Skeletal muscle satellite cell (primary cell): ENCODE measurements around the gene PYHIN1.
A peak's percentile ranks its signal among the peaks of the same experiment; 100 is the strongest.

Experiments used
- H3K27me3 ChIP-seq: 2 replicates; pipeline ENCODE4 v1.7.0; 2013; ENCODE audit warnings: low read length; ENCODE audit not compliant: control insufficient read depth, insufficient read depth
- H3K36me3 ChIP-seq: 2 replicates; pipeline ENCODE4 v1.7.0; 2013; ENCODE audit warnings: mild to moderate bottlenecking, control low read depth, low read length; ENCODE audit not compliant: insufficient read depth
- H3K4me1 ChIP-seq: 2 replicates; pipeline ENCODE4 v1.7.0; 2013; ENCODE audit warnings: low read length; ENCODE audit not compliant: control insufficient read depth, insufficient read depth
- H3K4me2 ChIP-seq: 2 replicates; pipeline ENCODE4 v1.7.0; 2013; ENCODE audit warnings: mild to moderate bottlenecking, low read length
- H3K4me3 ChIP-seq: 2 replicates; pipeline ENCODE4 v1.7.0; 2013; ENCODE audit warnings: low read length
- H3K9ac ChIP-seq: 2 replicates; pipeline ENCODE4 v1.7.0; 2013; ENCODE audit warnings: mild to moderate bottlenecking, low read depth, low read length, moderate library complexity
- H3K9me3 ChIP-seq: replicated peaks from 2 replicates; pipeline ENCODE4 v1.7.0; 2013; ENCODE audit warnings: mild to moderate bottlenecking, control low read depth, low read length

PYHIN1 gene

GRCh38 chr1:158979229-158979628, 47.9 kb downstream of the PYHIN1 start:
- Histone ChIP-seq H3K9ac (no peak overlapping the region), H3K4me2 (no peak overlapping the region), H3K4me1 (no peaks in the 10 kb centered on the region), H3K36me3 (no peaks in the 10 kb centered on the region), H3K9me3 (no peaks in the 10 kb centered on the region), H3K4me3 (no peak overlapping the region), H3K27me3 (peaks cover 14% of the 10 kb centered on the region)

- H3K36me3 ChIP-seq, result no peaks in the 10 kb centered on the region
- no peak overlapping the region for H3K4me2 ChIP-seq
- H3K4me1 ChIP-seq, result no peaks in the 10 kb centered on the region
- peaks cover 7% of the 10 kb centered on the region for H3K27me3 ChIP-seq
- no peak overlapping the region for H3K4me3 ChIP-seq
- no peak overlapping the region for H3K9ac ChIP-seq
- H3K9me3 ChIP-seq, result no peaks in the 10 kb centered on the region
Measured at GRCh38 chr1:158983235-158983634, 51.9 kb downstream of the PYHIN1 start.

GRCh38 chr1:158984386-158984785, 53.0 kb downstream of the PYHIN1 start:
- Histone ChIP-seq H3K9ac (no peak overlapping the region), H3K9me3 (no peaks in the 10 kb centered on the region), H3K4me1 (no peaks in the 10 kb centered on the region), H3K27me3 (no peaks in the 10 kb centered on the region), H3K36me3 (no peaks in the 10 kb centered on the region), H3K4me3 (no peak overlapping the region), H3K4me2 (no peak overlapping the region)

- no peaks in the 10 kb centered on the region for H3K36me3 ChIP-seq
- no peak overlapping the region for H3K4me3 ChIP-seq
- no peak overlapping the region for H3K4me2 ChIP-seq
- peaks cover 3% of the 10 kb centered on the region for H3K27me3 ChIP-seq
- no peak overlapping the region for H3K9ac ChIP-seq
- no peaks in the 10 kb centered on the region for H3K4me1 ChIP-seq
- no peaks in the 10 kb centered on the region for H3K9me3 ChIP-seq
Measured at GRCh38 chr1:158989424-158989823, 58.1 kb downstream of the PYHIN1 start.

GRCh38 chr1:158992787-158993312, 61.5 kb downstream of the PYHIN1 start:
- H3K27me3 ChIP-seq, result peaks cover 3% of the 10 kb centered on the region
- H3K4me1 ChIP-seq, result no peaks in the 10 kb centered on the region
- H3K9me3 ChIP-seq, result no peaks in the 10 kb centered on the region
- no peak overlapping the region for H3K9ac ChIP-seq
- no peaks in the 10 kb centered on the region for H3K36me3 ChIP-seq
- H3K4me3 ChIP-seq, result no peak overlapping the region
- H3K4me2 ChIP-seq, result no peak overlapping the region

- Histone ChIP-seq H3K4me3 (no peak overlapping the region), H3K27me3 (no peaks in the 10 kb centered on the region), H3K36me3 (no peaks in the 10 kb centered on the region), H3K4me2 (no peak overlapping the region), H3K9me3 (no peaks in the 10 kb centered on the region), H3K4me1 (peaks cover 20% of the 10 kb centered on the region), H3K9ac (no peak overlapping the region)
Measured at GRCh38 chr1:158996998-158997397, 65.6 kb downstream of the PYHIN1 start.

- Histone ChIP-seq H3K4me2 (peak overlapping the region; percentile 89), H3K9me3 (no peaks in the 10 kb centered on the region), H3K27me3 (no peaks in the 10 kb centered on the region), H3K36me3 (no peaks in the 10 kb centered on the region), H3K9ac (no peak overlapping the region), H3K4me3 (peak overlapping the region; percentile 70), H3K4me1 (peaks cover 20% of the 10 kb centered on the region)
Measured at GRCh38 chr1:158998037-158998780, 66.9 kb downstream of the PYHIN1 start.

- Histone ChIP-seq H3K9ac (peak overlapping the region; percentile 68), H3K4me1 (peaks cover 20% of the 10 kb centered on the region), H3K4me3 (peak overlapping the region; percentile 70), H3K36me3 (no peaks in the 10 kb centered on the region), H3K27me3 (no peaks in the 10 kb centered on the region), H3K4me2 (peak overlapping the region; percentile 89), H3K9me3 (no peaks in the 10 kb centered on the region)
Measured at GRCh38 chr1:158998781-158999161, 67.4 kb downstream of the PYHIN1 start.

GRCh38 chr1:158999316-159000069, 68.1 kb downstream of the PYHIN1 start:
- Histone ChIP-seq H3K27me3 (no peaks in the 10 kb centered on the region), H3K4me1 (peaks cover 20% of the 10 kb centered on the region), H3K4me3 (peak overlapping the region; percentile 70), H3K9ac (peak overlapping the region; percentile 68), H3K36me3 (no peaks in the 10 kb centered on the region), H3K4me2 (peak overlapping the region; percentile 89), H3K9me3 (no peaks in the 10 kb centered on the region)

- Histone ChIP-seq H3K36me3 (no peaks in the 10 kb centered on the region), H3K4me3 (peak overlapping the region; percentile 70), H3K9ac (peak overlapping the region; percentile 68), H3K4me1 (peaks cover 21% of the 10 kb centered on the region), H3K4me2 (peak overlapping the region; percentile 89), H3K9me3 (no peaks in the 10 kb centered on the region), H3K27me3 (no peaks in the 10 kb centered on the region)
Measured at GRCh38 chr1:159000070-159000409, 68.7 kb downstream of the PYHIN1 start.

- Histone ChIP-seq H3K36me3 (no peaks in the 10 kb centered on the region), H3K4me2 (peak overlapping the region; percentile 89), H3K4me3 (peak overlapping the region; percentile 70), H3K4me1 (peaks cover 27% of the 10 kb centered on the region), H3K27me3 (no peaks in the 10 kb centered on the region), H3K9me3 (no peaks in the 10 kb centered on the region), H3K9ac (peak overlapping the region; percentile 68)
Measured at GRCh38 chr1:159000625-159001024, 69.3 kb downstream of the PYHIN1 start.
